MM.1S (cell line): ENCODE data around the gene POU2F2.

Experiments
- CTCF ChIP-seq: fragments of 300-600 bp; sonication (generic); IDR thresholded peaks from 2 replicates; pipeline ENCODE4 v1.5.1; 2016; ENCODE audit warnings: antibody characterized with exemption, low read length, mixed read lengths
- EZH2 ChIP-seq: fragments of 300-600 bp; sonication (generic); optimal IDR thresholded peaks from 2 replicates; pipeline ENCODE3; 2017; ENCODE audit warnings: low read depth, mild to moderate bottlenecking, antibody characterized with exemption, low read length, mixed read lengths

- TF ChIP-seq EZH2, result no peak
- no peak for TF ChIP-seq CTCF
Observed at GRCh38 chr19:42174188-42174587, 41.9 kb upstream of the POU2F2 start.
